HG03108 (cell line): ENCODE measurements around the gene MAEA.

ENCODE experiments used
- ATAC-seq: cut with Tn5 transposase; IDR thresholded peaks from one replicate; pipeline ENCODE4 v1.9.1; 2021; ENCODE audit warnings: moderate library complexity; ENCODE audit not compliant: unreplicated experiment

MAEA gene

DNA sequence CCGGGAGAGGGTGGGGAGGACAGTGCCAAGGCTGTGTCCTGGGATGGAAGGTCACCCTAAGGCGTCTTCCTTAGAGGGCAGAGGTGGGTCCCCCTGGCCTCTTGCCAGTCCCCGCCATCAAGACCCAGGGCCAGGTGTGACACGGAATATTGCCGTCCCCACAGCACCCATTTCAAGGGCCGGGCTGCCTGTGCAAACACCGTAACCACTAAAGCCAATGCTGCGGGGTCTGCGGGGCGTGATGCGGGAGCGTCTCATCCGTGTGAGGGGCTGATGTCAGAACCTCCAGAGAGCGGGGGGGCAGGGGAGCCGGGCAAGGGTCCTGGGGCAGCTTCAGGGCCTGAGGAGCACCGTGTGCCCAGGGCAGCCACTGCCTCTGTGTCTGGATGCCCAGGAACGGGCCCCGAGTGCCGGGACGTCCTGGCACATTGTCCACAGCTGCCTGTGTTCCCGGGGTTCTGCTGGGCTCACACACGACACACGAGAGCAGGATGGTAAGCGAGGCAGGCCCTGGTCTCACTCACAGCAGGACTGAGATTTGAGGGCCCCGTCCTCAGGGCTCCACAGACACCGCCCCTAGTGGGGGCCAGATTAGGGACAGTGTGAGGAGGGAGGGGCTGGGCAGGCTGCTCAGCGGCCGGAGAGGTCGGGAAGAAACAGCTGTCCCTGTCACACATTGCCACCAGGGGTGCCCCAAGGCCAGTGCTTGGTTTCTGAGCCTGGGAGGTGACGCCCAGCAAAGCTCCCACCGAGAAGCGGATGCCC lies 87.3 kb downstream of the MAEA start:
- no peak for ATAC-seq

DNA sequence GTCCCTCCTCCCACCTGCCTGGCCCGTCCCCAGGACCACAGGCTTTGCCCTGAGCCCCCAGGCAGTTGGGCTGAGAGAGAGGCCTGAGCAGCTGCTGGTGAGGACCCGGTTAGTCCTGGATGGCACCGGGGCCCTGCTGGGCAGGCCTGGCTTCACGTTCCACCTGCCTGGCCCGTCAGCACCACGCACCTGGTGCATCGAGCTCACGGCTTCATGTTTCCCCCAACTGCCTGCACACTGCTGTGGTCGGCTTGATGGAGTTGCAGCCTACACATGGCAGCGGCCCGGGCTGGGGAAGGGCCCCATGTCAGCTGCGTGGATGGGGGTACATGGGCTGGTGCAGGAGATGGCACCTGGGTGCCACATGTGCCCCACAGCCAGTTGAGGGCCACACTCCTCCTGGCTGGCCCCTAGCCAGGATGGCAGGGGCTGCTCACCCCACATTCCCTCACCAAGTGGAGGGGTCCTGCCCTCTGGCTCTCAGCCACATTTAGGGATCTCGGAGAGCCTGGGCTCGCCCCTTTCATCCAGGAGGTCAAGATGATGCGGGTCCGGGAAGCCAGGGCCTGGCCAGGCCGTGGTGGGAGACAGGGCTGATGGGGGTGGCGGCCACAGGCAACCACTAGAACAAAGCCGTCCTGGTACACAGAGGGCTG lies 88.0 kb downstream of the MAEA start:
- ATAC-seq: no peak

DNA sequence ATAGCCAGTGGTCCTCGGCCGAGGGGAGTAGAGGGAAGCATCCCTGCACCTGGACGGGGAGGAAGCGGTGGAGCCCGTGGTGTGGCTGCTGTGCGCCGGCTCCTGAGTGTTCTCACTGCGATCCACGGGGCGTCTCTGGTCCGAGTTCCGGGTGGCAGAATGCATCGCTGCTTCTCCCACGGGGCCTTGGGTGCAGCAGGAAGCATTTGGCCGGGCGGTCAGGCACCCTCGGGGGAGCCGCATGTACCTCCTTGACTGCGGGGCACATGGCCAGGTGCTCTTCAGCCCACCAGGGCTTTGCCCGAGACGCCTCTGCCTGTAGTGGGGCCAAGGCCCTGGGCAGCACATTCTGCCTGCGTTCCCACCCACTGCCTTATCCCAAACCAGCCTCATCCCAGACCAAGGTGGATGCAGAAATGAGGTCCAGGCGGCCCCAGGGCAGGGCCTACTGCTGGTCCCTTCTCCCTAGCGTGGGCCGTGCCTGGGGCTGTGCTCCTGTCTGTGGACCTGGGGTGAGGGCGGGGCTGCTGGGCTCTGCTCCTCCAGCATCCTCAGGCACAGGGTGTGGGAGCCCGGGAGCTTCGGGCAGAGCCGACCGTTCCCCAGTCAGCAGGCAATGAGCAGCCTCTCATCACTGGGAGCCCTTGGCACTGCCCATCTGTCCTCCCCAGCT lies 89.0 kb downstream of the MAEA start:
- ATAC-seq: no peak

DNA sequence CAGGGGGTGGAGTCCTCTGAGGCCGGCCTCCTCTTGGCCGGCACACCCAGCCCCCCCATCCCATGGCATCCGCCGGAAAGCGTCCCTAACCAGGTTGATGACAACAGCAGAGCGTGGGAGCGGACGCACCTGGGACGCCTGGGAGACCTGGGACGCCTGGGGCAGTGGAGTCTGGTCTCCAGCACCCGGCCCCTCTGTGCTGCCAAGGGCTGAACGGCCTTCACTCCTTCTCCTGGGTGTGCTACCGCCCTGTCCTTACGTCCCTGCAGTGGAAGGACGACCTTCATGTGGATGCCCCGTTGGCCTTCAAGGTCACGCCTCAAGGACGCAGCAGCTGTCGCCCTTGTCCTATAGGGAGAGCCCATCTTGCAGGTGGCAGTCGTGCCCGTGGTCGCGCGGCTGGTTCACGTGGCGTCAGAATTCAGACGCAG lies 89.7 kb downstream of the MAEA start:
- ATAC-seq: no peak

DNA sequence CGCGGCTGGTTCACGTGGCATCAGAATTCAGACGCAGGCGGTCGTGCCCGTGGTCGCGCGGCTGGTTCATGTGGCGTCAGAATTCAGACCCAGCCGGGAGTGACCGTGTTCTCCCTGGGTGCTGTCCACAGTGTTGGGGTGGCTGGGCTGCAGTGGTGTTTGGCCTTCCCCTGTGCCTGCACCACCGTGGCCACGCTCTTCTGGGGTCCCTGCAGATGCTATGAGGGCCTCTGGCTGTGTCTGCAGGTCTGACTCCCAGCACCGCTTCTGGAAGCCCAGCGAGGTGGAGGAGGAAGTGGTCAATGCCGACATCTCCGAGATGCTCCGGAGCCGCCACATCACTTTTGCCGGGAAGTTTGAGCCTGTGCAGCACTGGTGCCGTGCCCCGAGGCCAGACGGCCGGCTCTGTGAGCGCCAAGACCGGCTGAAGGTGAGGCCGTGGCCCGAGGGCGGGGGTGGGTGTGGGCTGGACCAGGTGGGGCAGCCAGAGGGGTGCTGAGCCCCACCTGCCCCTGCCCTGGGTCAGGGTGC lies 90.2 kb downstream of the MAEA start:
- ATAC-seq: no peak

DNA sequence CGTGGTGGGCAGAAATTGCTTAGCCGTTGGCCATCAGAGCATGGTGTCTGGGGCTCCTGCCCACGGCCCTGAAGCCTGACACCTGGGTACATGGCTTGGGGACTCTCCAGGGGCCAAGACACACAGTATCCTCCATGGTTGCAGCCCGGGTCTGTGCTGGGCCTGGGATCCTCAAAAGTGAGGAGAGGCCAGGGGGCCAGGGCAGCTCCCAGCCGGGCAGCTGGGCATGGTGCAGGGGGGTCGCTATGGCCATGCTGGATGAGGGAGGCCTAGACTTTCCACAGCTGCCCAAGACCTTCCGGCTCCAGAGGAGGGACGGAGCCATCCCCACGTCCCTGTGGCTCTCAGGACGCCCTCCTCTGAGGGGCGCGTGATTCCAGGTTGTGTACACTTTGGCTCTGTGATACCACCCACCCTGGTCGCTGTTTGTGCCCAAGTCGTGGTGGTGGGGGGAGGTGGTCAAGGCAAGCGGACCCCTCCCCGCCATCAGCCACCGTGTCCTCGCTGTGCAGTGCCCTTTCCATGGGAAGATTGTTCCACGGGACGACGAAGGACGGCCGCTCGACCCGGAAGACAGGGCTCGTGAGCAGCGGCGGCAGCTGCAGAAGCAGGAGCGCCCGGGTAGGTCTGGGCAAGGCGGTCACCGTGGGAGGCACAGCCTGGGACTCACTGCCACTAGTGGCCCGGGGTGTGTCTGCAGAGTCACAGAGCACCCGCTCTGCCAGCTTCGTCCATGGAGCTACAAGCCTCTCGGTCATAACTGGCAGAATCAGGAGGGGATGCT lies 90.9 kb downstream of the MAEA start:
- no peak for ATAC-seq

DNA sequence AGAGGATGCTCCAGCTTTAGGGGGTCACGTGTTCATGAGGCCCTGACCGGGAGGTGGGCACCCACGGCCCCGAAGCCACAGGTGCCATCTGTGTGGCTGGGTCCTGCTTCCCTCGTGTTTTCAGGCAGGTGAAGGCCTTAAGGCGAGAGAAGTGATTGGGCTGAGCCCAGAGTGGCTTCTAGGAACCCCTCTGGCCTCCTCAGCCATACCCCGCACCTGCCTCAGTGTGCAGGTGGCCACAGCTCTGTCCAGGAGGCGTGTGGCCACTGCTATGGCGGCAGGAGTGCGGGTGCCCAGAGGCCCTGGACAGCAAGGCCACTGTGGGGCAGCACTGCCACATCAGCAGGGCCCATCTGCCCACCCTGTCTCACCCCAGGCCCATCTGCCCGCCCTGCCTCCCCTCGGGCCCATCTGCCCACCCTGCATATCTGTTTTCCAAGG lies 91.5 kb downstream of the MAEA start:
- ATAC-seq: no peak

DNA sequence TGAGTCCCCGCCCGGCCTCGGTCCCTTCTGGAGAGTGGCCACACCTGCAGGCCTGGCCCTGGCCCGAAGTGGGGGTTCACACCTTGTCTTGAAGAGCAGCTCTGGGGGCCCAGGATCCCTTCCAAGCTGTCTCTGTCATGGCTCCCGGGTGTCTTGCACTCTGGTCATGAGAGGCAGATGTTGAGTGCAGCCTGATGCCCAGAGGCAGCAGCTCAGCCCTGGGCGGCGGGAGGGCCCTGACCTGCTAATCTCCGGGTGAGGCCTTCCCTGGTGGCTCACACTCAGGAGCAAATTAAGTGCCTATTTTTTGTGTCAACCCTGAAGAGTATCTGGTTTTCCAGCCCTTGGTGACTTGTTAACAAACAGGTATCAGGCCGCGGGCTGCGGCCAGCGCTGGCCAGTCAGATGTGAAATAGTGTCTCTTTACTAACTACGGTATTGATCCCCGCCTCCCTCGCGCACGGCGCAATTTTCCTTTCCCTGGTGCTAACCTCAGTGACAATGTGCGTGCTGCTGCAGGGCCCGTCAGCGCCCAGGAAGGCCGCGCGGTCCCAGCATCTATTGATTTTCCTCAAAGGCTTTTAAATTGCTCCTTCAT lies 92.4 kb downstream of the MAEA start:
- no peak for ATAC-seq

DNA sequence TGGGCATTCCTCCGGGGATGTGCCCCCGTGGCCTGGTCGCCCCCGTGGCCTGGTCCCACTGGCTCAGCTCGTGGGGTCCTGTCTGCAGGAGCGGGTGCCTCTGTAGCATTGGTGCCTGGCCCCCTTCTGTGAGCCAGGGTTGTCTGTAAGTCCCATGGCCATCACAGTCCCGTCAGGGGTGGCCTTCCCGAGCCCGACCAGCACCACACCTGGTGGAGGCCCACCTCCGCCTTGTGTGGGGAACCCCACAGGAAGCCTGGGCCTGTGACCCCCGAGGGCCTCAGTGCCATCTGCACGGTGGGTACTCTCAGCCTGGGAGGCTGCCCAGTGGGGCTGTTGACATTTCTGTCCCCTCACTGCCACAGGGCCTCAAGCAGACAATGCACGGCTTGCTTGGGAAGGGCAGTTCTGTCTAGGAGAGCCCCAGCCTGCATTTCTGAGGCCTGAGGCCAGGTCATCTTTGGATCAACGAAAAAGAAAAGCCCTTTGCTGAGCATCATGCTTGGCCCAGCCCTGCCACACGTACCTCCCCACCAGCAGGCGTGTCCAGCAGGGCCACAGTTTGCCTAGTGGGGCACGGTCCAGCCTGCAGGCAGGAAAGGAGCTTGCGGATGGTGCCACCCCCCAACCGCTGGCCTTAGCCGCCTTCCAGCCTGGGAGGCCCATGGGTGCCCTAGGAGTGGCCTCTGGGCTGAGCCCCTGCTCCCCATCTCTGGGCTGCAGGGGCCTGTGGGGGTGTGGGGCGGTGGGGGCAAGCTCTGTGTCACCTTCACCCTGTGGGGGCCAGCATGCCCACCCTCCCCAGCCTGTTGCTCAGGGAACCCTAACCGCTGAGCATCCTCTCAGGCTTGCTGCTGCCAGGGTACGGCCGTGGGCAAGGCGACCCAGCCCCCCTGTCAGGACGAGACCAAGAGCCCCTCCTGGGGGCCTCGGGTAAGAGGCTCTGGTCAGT lies 93.4 kb downstream of the MAEA start:
- ATAC-seq: no peak

DNA sequence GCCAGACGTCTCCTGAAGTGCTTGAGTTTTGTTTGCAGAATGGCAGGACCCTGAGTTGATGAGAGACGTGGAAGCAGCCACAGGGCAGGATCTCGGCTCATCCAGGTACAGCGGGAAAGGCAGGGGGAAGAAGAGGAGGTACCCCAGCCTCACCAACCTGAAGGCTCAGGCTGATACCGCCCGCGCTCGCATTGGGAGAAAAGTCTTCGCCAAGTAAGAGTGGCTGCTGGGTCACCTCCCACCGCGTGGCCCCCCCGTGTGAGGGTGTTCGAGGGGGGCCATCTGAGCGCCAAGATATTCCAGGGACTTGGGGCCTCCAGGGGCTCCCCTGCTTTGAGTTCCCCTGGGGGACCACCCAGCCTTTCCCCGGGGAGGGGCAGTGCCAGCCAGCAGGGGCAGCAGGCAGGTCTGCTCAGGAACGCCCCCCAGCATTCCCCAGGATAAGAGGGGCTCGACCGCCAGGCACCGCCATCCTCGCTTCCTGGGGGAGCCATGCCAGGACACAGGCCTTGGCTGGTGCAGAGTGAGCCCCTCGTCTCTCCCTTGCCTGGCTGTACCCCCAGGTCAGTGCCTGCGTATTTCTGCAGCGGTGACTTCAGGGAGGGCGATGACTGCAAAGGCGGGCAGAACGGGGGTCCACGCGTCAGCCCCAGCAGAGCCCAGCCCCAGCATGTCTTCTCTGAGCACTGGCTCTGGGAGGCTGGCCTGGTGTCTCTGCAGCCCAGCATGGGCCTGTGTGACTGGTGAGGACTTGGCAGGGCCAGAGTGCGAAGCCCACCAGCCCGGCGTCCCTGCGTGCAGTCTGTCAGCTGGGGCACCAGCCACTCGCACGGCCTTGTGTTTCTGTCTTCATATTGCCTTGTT lies 94.3 kb downstream of the MAEA start:
- ATAC-seq: no peak

DNA sequence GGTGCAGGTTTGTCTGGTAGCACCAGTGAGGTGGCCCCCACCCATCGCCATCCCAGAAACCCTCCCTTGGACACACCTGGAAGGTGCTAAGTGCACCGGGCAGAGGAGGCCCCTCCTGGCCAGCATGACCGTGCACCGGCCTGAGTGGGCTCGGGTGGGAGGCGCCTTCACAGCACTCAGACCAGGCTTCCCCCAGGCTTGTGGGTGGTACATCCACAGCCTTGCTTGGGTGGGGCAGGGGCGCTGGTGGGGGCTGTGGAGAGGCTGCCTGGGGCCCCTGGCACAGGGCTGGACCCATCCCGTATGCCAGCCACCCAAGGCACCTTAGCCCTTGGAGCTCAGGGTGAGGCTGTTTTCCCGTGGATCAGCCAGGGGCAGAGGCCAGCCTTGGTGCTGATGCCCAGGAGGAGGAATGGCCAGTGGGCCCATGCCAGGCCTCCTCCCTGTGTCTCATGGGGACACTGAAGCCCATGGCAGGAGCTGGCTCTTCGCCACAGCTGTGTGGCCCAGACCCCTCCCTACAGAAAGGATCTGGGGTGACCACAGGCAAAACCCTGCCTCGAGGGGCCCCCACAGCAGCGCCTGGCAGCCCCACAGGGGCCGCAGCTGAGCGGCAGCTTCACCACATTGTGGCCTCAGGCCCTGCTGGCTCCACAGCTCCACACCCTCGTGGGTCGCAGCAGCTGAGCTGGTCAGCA lies 95.1 kb downstream of the MAEA start:
- ATAC-seq: no peak

DNA sequence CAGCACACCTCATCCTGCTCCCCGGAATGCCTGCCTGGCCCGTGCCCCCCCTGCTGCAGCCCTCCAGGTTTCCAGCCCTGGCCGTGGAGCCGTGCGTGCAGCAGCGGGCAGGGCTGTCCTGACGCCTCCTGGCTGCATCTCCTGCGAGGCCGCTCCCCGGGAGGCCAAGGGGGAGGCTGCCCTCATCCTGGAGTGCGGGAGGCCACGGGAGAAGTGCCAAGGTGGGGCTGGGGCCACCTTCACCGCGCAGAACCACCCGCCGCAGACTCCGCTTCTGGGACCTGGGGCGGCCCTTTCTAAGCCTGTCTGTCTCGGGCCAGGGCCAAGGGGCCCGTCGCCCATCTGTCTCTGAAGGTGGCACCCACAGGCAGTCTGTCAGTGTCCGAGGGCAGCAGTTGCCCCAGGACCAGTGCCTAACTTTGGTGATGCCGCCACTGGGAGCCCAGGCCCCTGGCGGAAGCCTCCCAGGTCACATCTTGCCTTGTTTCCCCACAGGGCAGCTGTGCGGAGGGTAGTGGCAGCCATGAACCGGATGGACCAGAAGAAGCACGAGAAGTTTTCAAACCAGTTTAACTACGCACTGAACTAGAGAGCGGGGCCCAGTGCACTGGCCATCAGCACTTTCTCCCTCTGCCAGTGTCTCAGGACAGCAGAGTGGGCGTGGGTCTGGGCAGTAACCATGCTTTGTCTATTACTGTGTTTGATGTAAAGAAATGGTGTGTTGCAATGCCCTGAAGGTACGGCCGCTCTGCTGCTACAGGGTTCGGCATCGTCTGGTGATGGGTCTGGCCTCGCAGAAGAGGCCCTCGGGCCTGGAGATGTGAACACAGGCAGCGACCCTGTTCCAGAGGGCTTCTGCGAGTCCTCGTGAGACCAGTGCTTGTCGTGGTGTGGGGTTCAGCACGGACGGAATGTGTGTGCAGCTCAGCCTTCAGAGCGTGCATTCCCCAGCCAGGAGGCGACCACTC lies 96.0 kb downstream of the MAEA start:
- ATAC-seq: no peak
